MCF 10A (cell line): ENCODE results near the gene IL1R2. TPM values are rescaled to one million over a fixed set of nuclear protein-coding genes. Genes with fewer than 3 reads are reported as not detected.

Source experiments
- BruUV-seq: library from RNA; stranded (reverse); fragments of 400-500 nt; replicated peaks from 2 replicates; lab custom pipeline; 2021; lab: Mats Ljungman, UMichigan
- CTCF ChIA-PET: fragments of 300-600 bp; sonication (Branson Sonifier 250); formaldehyde crosslinking; extraction: SDS; loops from one replicate; lab custom pipeline; 2021; ENCODE audit warnings: antibody characterized with exemption, inconsistent platforms; lab: Yijun Ruan, JAX
- POLR2A ChIA-PET: fragments of 300-600, 350-650 bp; sonication (Branson Sonifier 250); formaldehyde crosslinking; extraction: SDS; loops from one replicate; lab custom pipeline; 2020; ENCODE audit warnings: antibody characterized with exemption, inconsistent platforms; lab: Yijun Ruan, JAX
- DNase-seq: peaks from one replicate; pipeline ENCODE4 v3.0.0-alpha.2; 2018; ENCODE audit not compliant: unreplicated experiment
- H3K27ac Mint-ChIP-seq: one replicate; pipeline ENCODE4 v1.8.0; 2022; ENCODE audit warnings: mild to moderate bottlenecking, low read depth, mixed read lengths; ENCODE audit not compliant: unreplicated experiment
- H3K27me3 Mint-ChIP-seq: one replicate; pipeline ENCODE4 v1.8.0; 2022; ENCODE audit warnings: mixed read lengths; ENCODE audit not compliant: insufficient read depth, unreplicated experiment
- H3K36me3 Mint-ChIP-seq: one replicate; pipeline ENCODE4 v1.8.0; 2022; ENCODE audit warnings: mild to moderate bottlenecking, moderate library complexity, mixed read lengths; ENCODE audit not compliant: insufficient read depth, unreplicated experiment
- H3K4me1 Mint-ChIP-seq: one replicate; pipeline ENCODE4 v1.8.0; 2022; ENCODE audit warnings: mixed read lengths; ENCODE audit not compliant: insufficient read depth, unreplicated experiment
- H3K4me3 Mint-ChIP-seq: one replicate; pipeline ENCODE4 v1.8.0; 2022; ENCODE audit warnings: mild to moderate bottlenecking, moderate library complexity, mixed read lengths; ENCODE audit not compliant: unreplicated experiment
- H3K9me3 Mint-ChIP-seq: one replicate; pipeline ENCODE4 v1.8.0; 2022; ENCODE audit warnings: mixed read lengths; ENCODE audit not compliant: unreplicated experiment
- CTCF ChIP-seq: fragments of 200-600 bp; IDR thresholded peaks from one replicate; pipeline ENCODE4 v1.8.0; 2022; ENCODE audit warnings: antibody characterized with exemption, mild to moderate bottlenecking; ENCODE audit not compliant: unreplicated experiment
- intact Hi-C: fragments of 100-400 bp; cut with micrococcal nuclease; formaldehyde crosslinking; loops from 2 replicates; pipeline ENCODE4 v1.14.1; 2022
- total RNA-seq: library from RNA; stranded (reverse); gene quantifications from 2 replicates; pipeline ENCODE4 v1.2.3, GENCODE V29; 2022

IL1R2 gene
- total RNA-seq, 1 experiment from 2014 or later = not detected

- no TSS peak for BruUV-seq
- H3K4me1 Mint-ChIP-seq = peaks cover 20% of the 10 kb centered on the region
- ChIA-PET CTCF (interaction anchor here (9.1 kb wide), 1 partner anchor 97 kb away, joined by 65 read pairs; no protein-coding TSS in a partner anchor), POLR2A (interaction anchor here (0.7 to 1.1 kb wide), 3 partner anchors 12 to 95 kb away, joined by 3 to 4 read pairs (median 3); no protein-coding TSS in a partner anchor)
- no peaks in the 10 kb centered on the region for H3K27me3 Mint-ChIP-seq
- H3K4me3 Mint-ChIP-seq = no peak overlapping the region
- peak overlapping the region; percentile 15 for H3K27ac Mint-ChIP-seq
- peak; percentile 76 for DNase-seq
- TF ChIP-seq CTCF = no peak
- H3K36me3 Mint-ChIP-seq = peaks cover 2% of the 10 kb centered on the region
- intact Hi-C loops = loop anchor here (5.0 kb wide), 2 partner anchors 78 to 563 kb away; no protein-coding TSS in a partner anchor
- no peaks in the 10 kb centered on the region for H3K9me3 Mint-ChIP-seq
Observed at GRCh38 chr2:101980368-101980767, 11.4 kb upstream of the IL1R2 start.

- ChIA-PET POLR2A (interaction anchor here (0.7 kb wide), 1 partner anchor 96 kb away, joined by 4 read pairs; no protein-coding TSS in a partner anchor), CTCF (interaction anchor here (0.6 to 9.1 kb wide), 4 partner anchors 10 to 185 kb away, joined by 4 to 65 read pairs (median 7); no protein-coding TSS in a partner anchor)
- BruUV-seq = no TSS peak
- H3K27ac Mint-ChIP-seq = no peak overlapping the region
- no peaks in the 10 kb centered on the region for H3K27me3 Mint-ChIP-seq
- DNase-seq = peak; percentile 38
- no peak for TF ChIP-seq CTCF
- intact Hi-C loops = loop anchor here (5.0 kb wide), 2 partner anchors 79 to 564 kb away; no protein-coding TSS in a partner anchor
- H3K9me3 Mint-ChIP-seq = no peaks in the 10 kb centered on the region
- H3K4me1 Mint-ChIP-seq = peaks cover 27% of the 10 kb centered on the region
- H3K4me3 Mint-ChIP-seq = no peak overlapping the region
- peaks cover 5% of the 10 kb centered on the region for H3K36me3 Mint-ChIP-seq
Observed at GRCh38 chr2:101981066-101981465, 10.7 kb upstream of the IL1R2 start.

GRCh38 chr2:101981504-101981903 is 10.3 kb upstream of the IL1R2 start:
- H3K27ac Mint-ChIP-seq = no peak overlapping the region
- intact Hi-C loops = loop anchor here (5.0 kb wide), 2 partner anchors 79 to 564 kb away; no protein-coding TSS in a partner anchor
- peaks cover 5% of the 10 kb centered on the region for H3K36me3 Mint-ChIP-seq
- no peak for TF ChIP-seq CTCF
- H3K4me3 Mint-ChIP-seq = no peak overlapping the region
- H3K27me3 Mint-ChIP-seq = no peaks in the 10 kb centered on the region
- peaks cover 31% of the 10 kb centered on the region for H3K4me1 Mint-ChIP-seq
- no TSS peak for BruUV-seq
- DNase-seq = no peak
- H3K9me3 Mint-ChIP-seq = no peaks in the 10 kb centered on the region
- CTCF ChIA-PET = interaction anchor here (0.6 to 9.1 kb wide), 4 partner anchors 10 to 185 kb away, joined by 4 to 65 read pairs (median 7); no protein-coding TSS in a partner anchor
- POLR2A ChIA-PET = no interaction called here

GRCh38 chr2:101982495-101983029 is 9.2 kb upstream of the IL1R2 start:
- Mint-ChIP-seq H3K4me3 (no peak overlapping the region), H3K4me1 (peaks cover 40% of the 10 kb centered on the region), H3K36me3 (peaks cover 5% of the 10 kb centered on the region), H3K9me3 (no peaks in the 10 kb centered on the region), H3K27ac (no peak overlapping the region), H3K27me3 (no peaks in the 10 kb centered on the region)
- TF ChIP-seq CTCF = no peak
- CTCF ChIA-PET = interaction anchor here (0.7 to 9.1 kb wide), 5 partner anchors 99 to 528 kb away, joined by 4 to 65 read pairs (median 4); no protein-coding TSS in a partner anchor
- POLR2A ChIA-PET = interaction anchor here (0.7 to 1.0 kb wide), 4 partner anchors 9 to 98 kb away, joined by 3 read pairs; no protein-coding TSS in a partner anchor
- no peak for DNase-seq
- intact Hi-C loops = loop anchor here (5.0 kb wide), 2 partner anchors 80 to 565 kb away; no protein-coding TSS in a partner anchor
- no TSS peak for BruUV-seq
